ENCODE measurements around the gene SARNP.

The SARNP gene

DNA sequence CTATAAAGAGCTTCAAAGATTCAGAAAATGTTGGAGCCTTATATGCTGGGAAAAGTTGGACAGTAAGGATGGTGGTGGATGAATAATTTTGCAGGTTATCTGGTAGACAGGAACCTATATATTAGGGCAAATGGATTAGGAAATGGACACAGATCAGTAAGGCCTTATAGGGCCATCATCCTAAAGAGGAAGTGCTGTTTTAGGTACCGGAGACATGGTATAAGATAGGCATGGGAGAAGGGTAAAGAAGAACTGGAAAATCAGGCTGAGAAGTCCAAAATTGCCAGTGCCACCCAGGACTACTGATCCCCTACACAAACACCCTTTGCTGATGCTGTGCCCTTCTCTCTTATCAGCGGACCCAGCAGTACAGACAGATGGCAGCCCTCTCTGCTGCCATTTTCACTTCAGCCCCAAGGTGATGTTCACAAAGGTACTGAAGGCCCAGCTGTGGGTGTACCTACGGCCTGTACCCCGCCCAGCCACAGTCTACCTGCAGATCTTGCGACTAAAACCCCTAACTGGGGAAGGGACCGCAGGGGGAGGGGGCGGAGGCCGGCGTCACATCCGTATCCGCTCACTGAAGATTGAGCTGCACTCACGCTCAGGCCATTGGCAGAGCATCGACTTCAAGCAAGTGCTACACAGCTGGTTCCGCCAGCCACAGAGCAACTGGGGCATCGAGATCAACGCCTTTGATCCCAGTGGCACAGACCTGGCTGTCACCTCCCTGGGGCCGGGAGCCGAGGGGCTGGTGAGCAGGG, 69.1 kb downstream of the SARNP start:
- H3K4me3 ChIP-seq (ENCODE audit: low read depth, low read length): no peak overlapping the region
- TF ChIP-seq, protein P1, sequence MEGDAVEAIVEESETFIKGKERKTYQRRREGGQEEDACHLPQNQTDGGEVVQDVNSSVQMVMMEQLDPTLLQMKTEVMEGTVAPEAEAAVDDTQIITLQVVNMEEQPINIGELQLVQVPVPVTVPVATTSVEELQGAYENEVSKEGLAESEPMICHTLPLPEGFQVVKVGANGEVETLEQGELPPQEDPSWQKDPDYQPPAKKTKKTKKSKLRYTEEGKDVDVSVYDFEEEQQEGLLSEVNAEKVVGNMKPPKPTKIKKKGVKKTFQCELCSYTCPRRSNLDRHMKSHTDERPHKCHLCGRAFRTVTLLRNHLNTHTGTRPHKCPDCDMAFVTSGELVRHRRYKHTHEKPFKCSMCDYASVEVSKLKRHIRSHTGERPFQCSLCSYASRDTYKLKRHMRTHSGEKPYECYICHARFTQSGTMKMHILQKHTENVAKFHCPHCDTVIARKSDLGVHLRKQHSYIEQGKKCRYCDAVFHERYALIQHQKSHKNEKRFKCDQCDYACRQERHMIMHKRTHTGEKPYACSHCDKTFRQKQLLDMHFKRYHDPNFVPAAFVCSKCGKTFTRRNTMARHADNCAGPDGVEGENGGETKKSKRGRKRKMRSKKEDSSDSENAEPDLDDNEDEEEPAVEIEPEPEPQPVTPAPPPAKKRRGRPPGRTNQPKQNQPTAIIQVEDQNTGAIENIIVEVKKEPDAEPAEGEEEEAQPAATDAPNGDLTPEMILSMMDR (IDR thresholded peaks at IDR 0.05; ENCODE audit: borderline replicate concordance, insufficient read depth, low read depth, low read length): no peak

DNA sequence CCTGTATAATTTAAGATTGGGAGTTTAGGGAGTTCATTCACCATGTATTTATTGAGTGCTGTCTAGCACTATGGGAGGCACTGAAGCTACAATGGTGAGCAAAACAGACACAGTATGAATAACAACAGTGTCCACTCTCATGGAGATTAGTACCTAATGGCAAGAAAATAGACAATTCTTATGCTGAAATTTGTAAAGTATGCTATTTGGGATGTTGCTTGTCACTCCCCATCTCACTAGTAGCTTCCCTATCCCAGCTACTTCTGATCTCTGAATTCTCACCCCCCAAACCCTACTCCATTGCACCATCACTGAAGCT, 70.7 kb downstream of the SARNP start:
- no peak overlapping the region for H3K4me3 ChIP-seq (ENCODE audit: low read depth, low read length)
- TF ChIP-seq, protein P1 (IDR thresholded peaks at IDR 0.05; ENCODE audit: borderline replicate concordance, insufficient read depth, low read depth, low read length): no peak

DNA sequence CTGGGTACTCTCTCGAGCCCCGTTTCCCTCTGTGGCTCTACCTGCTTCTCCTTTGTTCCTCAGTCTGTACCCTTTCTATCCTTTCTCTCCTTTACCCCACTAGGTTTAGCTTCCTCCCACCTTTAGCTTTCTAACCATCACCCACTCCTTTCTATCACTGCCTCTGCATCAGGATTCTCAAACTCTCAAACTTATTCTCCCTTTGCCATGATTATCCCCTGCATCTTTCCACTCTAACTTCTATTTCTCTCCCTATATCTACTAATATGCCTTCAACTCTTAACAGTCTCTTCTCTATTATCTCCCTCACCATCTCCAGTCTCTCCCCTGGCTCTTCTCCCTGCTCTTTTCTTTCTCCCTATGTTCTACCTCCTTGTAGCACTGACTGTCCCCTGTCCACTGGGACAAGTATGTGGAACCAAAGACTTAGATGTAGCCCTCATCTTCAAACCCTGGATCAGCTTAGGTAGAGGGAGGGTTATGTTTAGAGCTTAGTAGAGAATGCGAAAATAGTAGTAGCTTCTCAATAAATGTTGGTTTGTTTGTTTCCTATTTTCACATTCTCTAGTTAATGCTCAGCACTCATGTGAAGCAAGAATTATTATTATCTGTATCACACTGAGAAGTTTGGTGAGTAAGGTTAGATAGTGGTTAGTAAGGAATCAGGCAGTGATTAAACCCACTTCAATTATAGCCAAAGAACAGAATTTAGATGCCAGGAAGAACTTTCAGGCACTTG, 71.2 kb downstream of the SARNP start:
- H3K4me3 ChIP-seq (ENCODE audit: low read depth, low read length): no peak overlapping the region
- TF ChIP-seq, protein P1 (IDR thresholded peaks at IDR 0.05; ENCODE audit: borderline replicate concordance, insufficient read depth, low read depth, low read length): no peak

DNA sequence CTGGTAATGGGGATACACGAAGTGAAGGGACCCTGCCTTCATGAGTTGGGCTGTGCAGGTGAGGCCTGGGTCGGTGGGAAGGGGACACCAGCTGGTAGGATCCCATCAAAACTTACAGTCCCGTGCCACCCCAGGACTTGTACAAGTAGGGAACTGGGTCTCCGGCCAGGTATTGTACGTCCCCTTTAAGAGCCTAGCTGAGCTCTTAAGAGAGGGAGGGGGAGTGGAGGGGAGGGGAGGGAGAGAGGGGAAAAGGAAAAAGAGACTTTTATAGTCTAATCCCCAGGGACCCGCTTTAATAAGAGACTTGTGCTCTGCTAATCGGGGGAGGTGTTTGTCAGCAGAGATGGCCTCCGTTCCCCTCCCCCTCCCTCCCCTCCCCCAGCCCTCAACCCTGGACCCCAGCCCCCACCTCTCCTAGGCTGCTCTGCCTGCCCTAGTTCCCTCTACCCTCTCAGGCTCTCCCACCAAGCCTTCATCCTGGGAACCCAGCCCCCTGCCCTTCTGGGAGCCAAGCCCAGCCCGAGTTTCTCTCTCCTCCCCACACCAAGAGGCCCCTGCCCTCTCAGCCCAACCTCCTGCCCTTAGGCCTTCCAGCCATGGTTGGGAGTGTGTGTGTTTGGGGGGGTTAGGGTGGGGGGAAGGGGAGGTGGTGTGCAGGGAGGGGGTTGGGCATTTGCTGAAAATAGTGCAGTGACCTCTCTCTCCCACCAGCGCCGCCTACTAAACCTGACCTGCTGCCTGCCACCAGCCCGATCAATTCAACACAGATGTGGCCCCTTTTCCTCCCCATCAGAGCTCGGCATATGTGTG, 72.0 kb downstream of the SARNP start:
- H3K4me3 ChIP-seq (ENCODE audit: low read depth, low read length): peak overlapping the region; percentile 1
- TF ChIP-seq, protein P1 (IDR thresholded peaks at IDR 0.05; ENCODE audit: borderline replicate concordance, insufficient read depth, low read depth, low read length): no peak

DNA sequence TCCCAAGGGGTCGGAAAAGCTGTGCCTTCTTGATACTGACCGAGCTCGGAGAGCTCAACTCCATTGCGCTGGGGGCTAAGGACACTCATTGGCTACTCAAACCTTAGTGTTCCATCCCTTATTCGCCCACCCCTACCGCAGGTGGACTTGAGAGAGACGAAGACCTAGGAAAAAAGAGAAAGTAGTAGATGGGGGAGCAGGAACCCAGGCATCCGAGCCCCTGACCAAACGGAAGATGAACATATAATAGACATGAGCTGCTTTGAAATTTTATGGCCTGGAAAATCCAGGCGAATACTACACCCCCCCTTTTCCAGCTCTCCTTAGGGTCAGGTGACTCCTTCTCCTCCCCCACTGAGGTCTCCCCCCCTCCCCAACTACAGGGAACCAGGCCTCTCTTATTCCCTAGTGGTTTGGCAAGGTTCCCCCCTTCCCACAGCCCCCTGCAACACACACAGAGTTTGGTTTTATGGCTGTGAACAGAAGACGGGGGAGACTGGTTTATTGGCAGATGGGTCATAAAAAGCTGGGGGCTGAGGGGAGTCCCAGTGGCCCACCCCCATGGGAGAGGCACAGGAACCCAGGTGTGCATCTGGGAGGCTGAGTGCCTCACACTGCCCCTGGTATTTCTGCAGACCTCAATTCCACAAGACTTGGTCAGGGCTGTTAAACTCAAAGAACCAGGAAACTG, 73.0 kb downstream of the SARNP start:
- peak overlapping the region; percentile 84 for H3K4me3 ChIP-seq (ENCODE audit: low read depth, low read length)
- TF ChIP-seq, protein P1 (IDR thresholded peaks at IDR 0.05; ENCODE audit: borderline replicate concordance, insufficient read depth, low read depth, low read length): no peak

DNA sequence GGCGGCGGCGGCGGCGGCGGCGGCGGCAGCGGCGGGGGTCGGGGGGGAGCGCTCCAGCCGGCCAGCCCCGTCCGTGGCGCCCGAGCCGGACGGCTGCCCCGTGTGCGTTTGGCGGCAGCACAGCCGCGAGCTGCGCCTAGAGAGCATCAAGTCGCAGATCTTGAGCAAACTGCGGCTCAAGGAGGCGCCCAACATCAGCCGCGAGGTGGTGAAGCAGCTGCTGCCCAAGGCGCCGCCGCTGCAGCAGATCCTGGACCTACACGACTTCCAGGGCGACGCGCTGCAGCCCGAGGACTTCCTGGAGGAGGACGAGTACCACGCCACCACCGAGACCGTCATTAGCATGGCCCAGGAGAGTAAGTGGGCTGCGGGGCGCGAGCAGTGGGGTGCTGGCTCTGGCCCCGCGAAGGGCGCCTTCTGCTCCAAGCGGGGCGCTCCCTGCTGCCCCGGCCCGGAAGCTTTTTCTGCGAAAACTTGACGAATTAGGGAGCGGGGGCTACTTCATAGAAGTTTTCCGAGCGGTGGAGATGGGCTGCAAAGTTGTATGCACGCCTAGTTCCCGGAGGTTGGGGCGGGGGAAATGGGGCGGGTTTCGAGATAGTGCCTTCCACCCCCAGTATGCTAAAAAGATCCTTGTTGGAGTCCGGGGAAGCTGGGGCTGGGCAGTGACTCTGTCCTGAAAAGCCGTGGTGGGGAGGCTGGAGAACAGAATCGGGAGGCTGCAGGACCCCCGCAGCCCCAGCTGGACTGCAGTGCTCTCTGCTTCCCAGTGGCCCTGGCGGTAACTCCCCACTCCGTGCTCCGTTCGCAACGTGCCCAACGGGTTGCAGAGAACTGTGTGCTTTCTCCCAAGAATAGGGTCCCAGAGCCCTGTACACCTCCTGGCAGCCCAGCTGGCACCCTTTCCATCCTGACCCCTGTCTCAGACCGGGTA, 73.9 kb downstream of the SARNP start:
- TF ChIP-seq, protein P1 (IDR thresholded peaks at IDR 0.05; ENCODE audit: borderline replicate concordance, insufficient read depth, low read depth, low read length): 0 out of 2 replicates have a peak, but pooled peaks have one; percentile 2
- peak overlapping the region; percentile 84 for H3K4me3 ChIP-seq (ENCODE audit: low read depth, low read length)
